LNCaP clone FGC (cell line): ENCODE data around the gene LCE1F.
A peak's percentile ranks its signal among the peaks of the same experiment; 100 is the strongest.

Experiments used
- DNase-seq: peaks from one replicate; pipeline ENCODE4 v3.0.0-alpha.2; 2011; ENCODE audit warnings: low read depth
- H3K4me3 ChIP-seq: 2 replicates; pipeline ENCODE4 v1.5.1; 2011; ENCODE audit warnings: mild to moderate bottlenecking, low read depth, low read length, control low read depth
- TF ChIP-seq, protein P1 (sequence below): IDR thresholded peaks from 2 replicates; pipeline ENCODE4 v1.5.1; 2012; ENCODE audit warnings: mild to moderate bottlenecking; ENCODE audit not compliant: control insufficient read depth, insufficient read depth; ENCODE audit errors: extremely low read depth

The LCE1F gene

DNA sequence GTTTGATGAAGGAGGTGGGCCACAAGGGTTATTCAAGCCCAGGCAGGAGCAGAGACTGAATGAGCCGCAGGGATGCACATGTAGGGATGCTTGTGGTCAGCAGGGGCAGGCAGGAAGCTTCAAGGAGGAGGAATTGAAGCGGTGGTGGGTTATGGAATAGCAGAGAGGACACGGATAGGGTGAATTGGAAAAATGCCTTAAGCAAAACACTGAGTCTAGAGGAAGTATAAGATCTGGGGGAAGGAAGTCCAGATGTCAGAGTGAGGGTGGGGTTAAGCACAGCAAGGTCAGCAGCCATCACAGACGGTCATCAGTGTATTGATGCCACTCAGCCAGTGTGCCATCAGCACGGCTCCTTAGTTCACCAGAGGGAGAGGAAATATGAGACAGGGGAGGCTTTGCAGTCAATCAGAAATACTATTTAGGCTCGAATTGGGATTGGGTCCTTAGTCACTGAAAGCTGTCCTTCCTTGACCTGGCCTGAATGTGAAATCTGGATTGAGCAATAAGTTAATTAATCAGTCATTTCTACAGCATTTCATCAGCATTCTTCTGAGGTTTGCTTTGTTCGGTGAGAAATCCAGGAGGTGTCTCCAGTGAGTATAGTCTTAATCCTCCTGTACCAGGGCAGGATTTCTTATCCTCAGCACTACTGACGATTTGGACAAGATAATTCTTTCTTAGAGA, 6.0 kb upstream of the LCE1F start:
- no peak for DNase-seq
- TF ChIP-seq, protein P1, sequence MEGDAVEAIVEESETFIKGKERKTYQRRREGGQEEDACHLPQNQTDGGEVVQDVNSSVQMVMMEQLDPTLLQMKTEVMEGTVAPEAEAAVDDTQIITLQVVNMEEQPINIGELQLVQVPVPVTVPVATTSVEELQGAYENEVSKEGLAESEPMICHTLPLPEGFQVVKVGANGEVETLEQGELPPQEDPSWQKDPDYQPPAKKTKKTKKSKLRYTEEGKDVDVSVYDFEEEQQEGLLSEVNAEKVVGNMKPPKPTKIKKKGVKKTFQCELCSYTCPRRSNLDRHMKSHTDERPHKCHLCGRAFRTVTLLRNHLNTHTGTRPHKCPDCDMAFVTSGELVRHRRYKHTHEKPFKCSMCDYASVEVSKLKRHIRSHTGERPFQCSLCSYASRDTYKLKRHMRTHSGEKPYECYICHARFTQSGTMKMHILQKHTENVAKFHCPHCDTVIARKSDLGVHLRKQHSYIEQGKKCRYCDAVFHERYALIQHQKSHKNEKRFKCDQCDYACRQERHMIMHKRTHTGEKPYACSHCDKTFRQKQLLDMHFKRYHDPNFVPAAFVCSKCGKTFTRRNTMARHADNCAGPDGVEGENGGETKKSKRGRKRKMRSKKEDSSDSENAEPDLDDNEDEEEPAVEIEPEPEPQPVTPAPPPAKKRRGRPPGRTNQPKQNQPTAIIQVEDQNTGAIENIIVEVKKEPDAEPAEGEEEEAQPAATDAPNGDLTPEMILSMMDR = no peak
- H3K4me3 ChIP-seq = no peak overlapping the region

DNA sequence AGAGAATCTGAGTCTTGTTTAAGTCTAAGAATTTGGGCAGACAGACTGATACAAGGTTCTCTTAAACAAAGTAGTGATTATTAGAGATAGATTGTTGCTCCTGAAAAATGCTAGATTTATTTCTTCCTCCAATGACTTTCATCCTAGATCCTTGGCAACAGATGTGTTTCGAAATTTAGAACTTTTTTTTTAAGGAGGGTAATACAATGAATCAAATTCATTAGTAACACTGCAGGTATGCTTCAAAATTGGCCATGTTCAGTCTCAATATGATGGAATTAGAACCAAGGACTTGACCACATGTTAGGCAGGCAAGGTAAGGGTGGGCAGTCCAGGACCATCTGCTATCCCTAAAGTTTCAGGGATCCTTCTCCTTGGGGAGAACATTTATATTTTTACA, 4.5 kb upstream of the LCE1F start:
- no peak for DNase-seq
- H3K4me3 ChIP-seq = no peak overlapping the region
- TF ChIP-seq, protein P1 = no peak

DNA sequence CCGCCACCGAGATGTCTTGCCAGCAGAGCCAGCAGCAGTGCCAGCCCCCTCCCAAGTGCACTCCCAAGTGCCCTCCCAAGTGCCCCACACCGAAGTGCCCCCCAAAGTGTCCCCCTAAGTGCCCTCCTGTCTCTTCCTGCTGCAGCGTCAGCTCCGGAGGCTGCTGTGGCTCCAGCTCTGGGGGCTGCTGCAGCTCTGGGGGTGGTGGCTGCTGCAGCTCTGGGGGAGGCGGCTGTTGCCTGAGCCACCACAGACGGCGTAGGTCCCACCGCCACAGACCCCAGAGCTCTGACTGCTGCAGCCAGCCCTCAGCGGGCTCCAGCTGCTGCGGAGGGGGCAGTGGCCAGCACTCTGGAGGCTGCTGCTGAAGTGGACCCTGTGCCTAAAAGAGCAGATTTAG, 1.4 kb downstream of the LCE1F start:
- no peak overlapping the region for H3K4me3 ChIP-seq
- DNase-seq = no peak
- TF ChIP-seq, protein P1 = no peak

DNA sequence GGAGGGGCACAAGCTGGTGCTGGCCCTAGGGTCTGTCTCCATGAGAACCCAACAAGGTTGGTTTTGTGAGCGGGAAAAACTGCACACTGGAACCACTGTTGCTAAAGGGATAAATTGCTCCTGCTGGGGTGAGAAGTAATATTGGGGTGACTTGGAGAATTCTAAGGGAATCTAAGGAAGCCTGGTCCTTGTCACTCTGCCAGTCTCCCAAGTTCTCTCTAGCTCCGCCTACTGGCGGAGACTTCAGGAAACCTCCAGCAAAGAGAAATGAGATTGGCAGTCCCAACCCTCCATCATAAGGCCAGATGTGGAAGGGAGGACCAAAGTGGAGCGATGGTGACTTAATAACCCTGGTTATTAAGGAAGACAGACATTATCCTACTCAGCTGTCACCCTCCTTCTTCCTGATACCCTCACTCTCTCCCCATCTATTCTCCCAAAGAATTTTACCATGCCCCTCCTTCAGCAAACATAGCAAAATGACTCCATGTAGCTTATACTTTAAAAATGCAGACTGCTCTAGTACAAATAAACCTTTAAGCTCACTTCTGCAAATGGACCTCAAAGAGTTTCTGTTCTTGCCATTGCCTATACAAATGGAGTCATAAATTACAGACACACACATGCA, 2.7 kb downstream of the LCE1F start:
- no peak for DNase-seq
- TF ChIP-seq, protein P1 = peak; percentile 18; the same call in 1 of the 2 replicates
- H3K4me3 ChIP-seq = no peak overlapping the region

DNA sequence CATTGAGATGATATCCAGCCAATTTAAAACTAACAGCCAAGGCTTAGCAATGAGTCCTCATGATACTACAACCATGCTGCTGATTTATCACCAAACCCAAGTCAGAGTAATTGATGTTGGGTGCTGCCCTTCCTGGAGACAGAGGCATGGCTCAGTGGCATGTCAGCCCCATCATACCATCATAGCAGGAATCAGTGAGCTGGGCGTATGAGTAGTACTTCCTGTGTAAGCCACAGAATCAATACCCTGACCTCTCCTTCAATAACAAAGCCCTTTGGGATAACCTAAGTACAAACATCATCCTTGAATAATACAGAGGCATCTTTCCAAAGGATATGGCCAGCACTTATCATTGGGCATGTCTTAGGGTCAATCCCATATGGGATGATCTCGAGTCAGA, 8.2 kb downstream of the LCE1F start:
- no peak for DNase-seq
- TF ChIP-seq, protein P1 = no peak
- H3K4me3 ChIP-seq = no peak overlapping the region

DNA sequence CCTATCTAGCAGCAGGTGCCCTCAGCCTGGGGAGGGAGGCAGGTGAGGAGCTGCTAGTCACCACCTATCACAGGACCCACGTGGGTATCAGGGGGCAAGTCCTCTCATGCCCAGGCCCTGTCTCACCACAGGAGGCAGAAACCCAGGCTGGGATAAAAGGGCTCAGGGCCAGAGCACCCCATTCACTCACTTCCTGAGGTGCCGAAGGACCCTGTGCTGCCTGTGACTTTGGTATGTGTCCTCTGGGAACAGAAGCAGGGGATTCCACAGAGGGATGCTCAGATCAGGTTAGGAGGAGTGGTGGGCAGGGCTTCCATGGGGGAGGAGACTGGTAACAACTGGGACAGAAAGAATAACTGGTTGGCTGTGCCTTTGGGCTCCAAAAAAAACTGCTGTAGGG, 11.1 kb downstream of the LCE1F start, which contains the start of gene LCE1E:
TSS of gene LCE1E (plus strand) at position 181 of the 400 bp plus-strand sequence. CDS start 1,043 bp downstream, outside the sequence.
- no peak within 1 kb of the TSS for H3K4me3 ChIP-seq
- DNase-seq = no peak
- TF ChIP-seq, protein P1 = no peak
